Measurements from ENCODE around the gene ROBO1.

The ROBO1 gene

GRCh38 chr3:79011821-79012529 is 755.8 kb downstream of the ROBO1 start:
- no peak for TF ChIP-seq CTCF (IDR thresholded peaks at IDR 0.05; ENCODE audit: control insufficient read depth, insufficient read depth, low read depth, low read length, missing control alignments)
- H3K4me3 ChIP-seq (ENCODE audit: control insufficient read depth, low read depth, low read length) = no peak overlapping the region
- no peak for DNase-seq (ENCODE audit: low read depth)

- no peak for DNase-seq (ENCODE audit: low read depth)
- no peak for TF ChIP-seq CTCF (IDR thresholded peaks at IDR 0.05; ENCODE audit: control insufficient read depth, insufficient read depth, low read depth, low read length, missing control alignments)
- H3K4me3 ChIP-seq (ENCODE audit: control insufficient read depth, low read depth, low read length) = no peak overlapping the region
These were observed 757.9 kb downstream of the ROBO1 start for GRCh38 chr3:79009861-79010260.

- no peak overlapping the region for H3K4me3 ChIP-seq (ENCODE audit: control insufficient read depth, low read depth, low read length)
- DNase-seq (ENCODE audit: low read depth) = no peak
- no peak for TF ChIP-seq CTCF (IDR thresholded peaks at IDR 0.05; ENCODE audit: control insufficient read depth, insufficient read depth, low read depth, low read length, missing control alignments)
These were observed 761.7 kb downstream of the ROBO1 start for GRCh38 chr3:79006077-79006476.

- DNase-seq (ENCODE audit: low read depth) = no peak
- no peak for TF ChIP-seq CTCF (IDR thresholded peaks at IDR 0.05; ENCODE audit: control insufficient read depth, insufficient read depth, low read depth, low read length, missing control alignments)
These were observed 762.7 kb downstream of the ROBO1 start for GRCh38 chr3:79005084-79005483.

GRCh38 chr3:79003994-79004393 is 763.8 kb downstream of the ROBO1 start:
- no peak overlapping the region for H3K4me3 ChIP-seq (ENCODE audit: control insufficient read depth, low read depth, low read length)
- TF ChIP-seq CTCF (IDR thresholded peaks at IDR 0.05; ENCODE audit: control insufficient read depth, insufficient read depth, low read depth, low read length, missing control alignments) = no peak
- no peak for DNase-seq (ENCODE audit: low read depth)

More at GRCh38 chr3:79005084-79005483, 762.7 kb downstream of the ROBO1 start:
- no peak overlapping the region for H3K4me3 ChIP-seq (ENCODE audit: control insufficient read depth, low read depth, low read length)

GRCh38 chr3:79002465-79003372 is 765.1 kb downstream of the ROBO1 start:
- no peak overlapping the region for H3K4me3 ChIP-seq (ENCODE audit: control insufficient read depth, low read depth, low read length)
- no peak for TF ChIP-seq CTCF (IDR thresholded peaks at IDR 0.05; ENCODE audit: control insufficient read depth, insufficient read depth, low read depth, low read length, missing control alignments)
- DNase-seq (ENCODE audit: low read depth) = no peak
